Spleen (tissue), 7 donors: ENCODE results near the gene CCRL2.

Experiments used
- POLR2A ChIP-seq, 3 donors: fragments of 450-650 bp; IDR thresholded peaks; one replicate each; pipeline ENCODE4 v1.5.1; 2017; ENCODE audit warnings: antibody characterized with exemption in 3 of 3, mild to moderate bottlenecking in 1 of 3
- POLR2AphosphoS5 ChIP-seq, 3 donors: sonication (generic); formaldehyde crosslinking; IDR thresholded peaks; one replicate each; pipeline ENCODE4 v1.5.1; 2017; ENCODE audit warnings: antibody characterized with exemption in 3 of 3
- TF ChIP-seq, protein P1 (sequence below), 11 experiments: fragments of 200-600 bp in 7 of 11; fragments of 450-650 bp in 4 of 11; sonication (generic) in 4 of 11; IDR thresholded peaks in 8 of 11; conservative IDR thresholded peaks in 3 of 11; 1 replicate in 7 of 11; 2 replicates in 4 of 11; pipeline versions ENCODE4 v1.4.0 to v1.8.0; 2016 to 2021; ENCODE audit warnings: antibody characterized with exemption in 11 of 11, inconsistent platforms in 4 of 11, mild to moderate bottlenecking in 1 of 11
- donor health status: DM: no; HTN: no; CAD: no; lungs with moderate emphysema.
- donor health status: DM: no; HTN: no; CAD: no.
- donor health status: DM: no; HTN: no; CAD: no.

GRCh38 chr3:46383951-46384330, 23.1 kb upstream of the CCRL2 start:
- TF ChIP-seq, protein P1, sequence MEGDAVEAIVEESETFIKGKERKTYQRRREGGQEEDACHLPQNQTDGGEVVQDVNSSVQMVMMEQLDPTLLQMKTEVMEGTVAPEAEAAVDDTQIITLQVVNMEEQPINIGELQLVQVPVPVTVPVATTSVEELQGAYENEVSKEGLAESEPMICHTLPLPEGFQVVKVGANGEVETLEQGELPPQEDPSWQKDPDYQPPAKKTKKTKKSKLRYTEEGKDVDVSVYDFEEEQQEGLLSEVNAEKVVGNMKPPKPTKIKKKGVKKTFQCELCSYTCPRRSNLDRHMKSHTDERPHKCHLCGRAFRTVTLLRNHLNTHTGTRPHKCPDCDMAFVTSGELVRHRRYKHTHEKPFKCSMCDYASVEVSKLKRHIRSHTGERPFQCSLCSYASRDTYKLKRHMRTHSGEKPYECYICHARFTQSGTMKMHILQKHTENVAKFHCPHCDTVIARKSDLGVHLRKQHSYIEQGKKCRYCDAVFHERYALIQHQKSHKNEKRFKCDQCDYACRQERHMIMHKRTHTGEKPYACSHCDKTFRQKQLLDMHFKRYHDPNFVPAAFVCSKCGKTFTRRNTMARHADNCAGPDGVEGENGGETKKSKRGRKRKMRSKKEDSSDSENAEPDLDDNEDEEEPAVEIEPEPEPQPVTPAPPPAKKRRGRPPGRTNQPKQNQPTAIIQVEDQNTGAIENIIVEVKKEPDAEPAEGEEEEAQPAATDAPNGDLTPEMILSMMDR (IDR thresholded peaks at IDR 0.05 in 8 of 11, conservative IDR thresholded peaks at IDR 0.05 in 3 of 11): no peak
- TF ChIP-seq POLR2AphosphoS5 (IDR thresholded peaks at IDR 0.05): no peak
- TF ChIP-seq POLR2A (IDR thresholded peaks at IDR 0.05): no peak
